ENCODE measurements around the gene ACOX3.

GRCh38 chr4:8392591-8393190 is 47.8 kb downstream of the ACOX3 start:
- TF ChIP-seq, protein P1, sequence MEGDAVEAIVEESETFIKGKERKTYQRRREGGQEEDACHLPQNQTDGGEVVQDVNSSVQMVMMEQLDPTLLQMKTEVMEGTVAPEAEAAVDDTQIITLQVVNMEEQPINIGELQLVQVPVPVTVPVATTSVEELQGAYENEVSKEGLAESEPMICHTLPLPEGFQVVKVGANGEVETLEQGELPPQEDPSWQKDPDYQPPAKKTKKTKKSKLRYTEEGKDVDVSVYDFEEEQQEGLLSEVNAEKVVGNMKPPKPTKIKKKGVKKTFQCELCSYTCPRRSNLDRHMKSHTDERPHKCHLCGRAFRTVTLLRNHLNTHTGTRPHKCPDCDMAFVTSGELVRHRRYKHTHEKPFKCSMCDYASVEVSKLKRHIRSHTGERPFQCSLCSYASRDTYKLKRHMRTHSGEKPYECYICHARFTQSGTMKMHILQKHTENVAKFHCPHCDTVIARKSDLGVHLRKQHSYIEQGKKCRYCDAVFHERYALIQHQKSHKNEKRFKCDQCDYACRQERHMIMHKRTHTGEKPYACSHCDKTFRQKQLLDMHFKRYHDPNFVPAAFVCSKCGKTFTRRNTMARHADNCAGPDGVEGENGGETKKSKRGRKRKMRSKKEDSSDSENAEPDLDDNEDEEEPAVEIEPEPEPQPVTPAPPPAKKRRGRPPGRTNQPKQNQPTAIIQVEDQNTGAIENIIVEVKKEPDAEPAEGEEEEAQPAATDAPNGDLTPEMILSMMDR (IDR thresholded peaks at IDR 0.05): no peak
- no peak for TF ChIP-seq POLR2A (IDR thresholded peaks at IDR 0.05)
